ENCODE results near the gene FZD2.
"Not testable (repeated sequence)": the region's sequence is repeated elsewhere in the genome, so short reads cannot be mapped to it uniquely, and the experiment has no call there.

FZD2 gene

GRCh38 chr17:44568945-44569858, 11.9 kb downstream of the FZD2 start:
- in situ Hi-C loops (cut with MboI; ENCODE audit: low sequenced_read_pairs): no loop called here

- in situ Hi-C loops (cut with MboI; ENCODE audit: low sequenced_read_pairs): no loop called here
These were observed 15.5 kb downstream of the FZD2 start for GRCh38 chr17:44572801-44573200.

- in situ Hi-C loops (cut with MboI; ENCODE audit: low sequenced_read_pairs): no loop called here
These were observed 18.1 kb downstream of the FZD2 start for GRCh38 chr17:44575403-44575802.

- in situ Hi-C loops (cut with MboI; ENCODE audit: low sequenced_read_pairs): no loop called here
These were observed 21.7 kb downstream of the FZD2 start for GRCh38 chr17:44578947-44579346.

- in situ Hi-C loops (cut with MboI; ENCODE audit: low sequenced_read_pairs): no loop called here
These were observed 24.6 kb downstream of the FZD2 start for GRCh38 chr17:44581868-44582267.

GRCh38 chr17:44584443-44584842, 27.2 kb downstream of the FZD2 start:
- in situ Hi-C loops (cut with MboI; ENCODE audit: low sequenced_read_pairs): no loop called here

GRCh38 chr17:44585315-44585714, 28.0 kb downstream of the FZD2 start:
- in situ Hi-C loops (cut with MboI; ENCODE audit: low sequenced_read_pairs): no loop called here

GRCh38 chr17:44587339-44587738, 30.1 kb downstream of the FZD2 start:
- in situ Hi-C loops (cut with MboI; ENCODE audit: low sequenced_read_pairs): no loop called here

GRCh38 chr17:44589316-44590071, 32.2 kb downstream of the FZD2 start:
- in situ Hi-C loops (cut with MboI; ENCODE audit: low sequenced_read_pairs): no loop called here

GRCh38 chr17:44590072-44590462, 32.8 kb downstream of the FZD2 start:
- in situ Hi-C loops (cut with MboI; ENCODE audit: low sequenced_read_pairs): not testable (repeated sequence)

GRCh38 chr17:44590762-44591161, 33.5 kb downstream of the FZD2 start:
- in situ Hi-C loops (cut with MboI; ENCODE audit: low sequenced_read_pairs): not testable (repeated sequence)

- in situ Hi-C loops (cut with MboI; ENCODE audit: low sequenced_read_pairs): no loop called here
These were observed 33.9 kb downstream of the FZD2 start for GRCh38 chr17:44591206-44591605.

GRCh38 chr17:44593156-44593555, 35.9 kb downstream of the FZD2 start:
- in situ Hi-C loops (cut with MboI; ENCODE audit: low sequenced_read_pairs): no loop called here

GRCh38 chr17:44595216-44595775, 38.0 kb downstream of the FZD2 start:
- in situ Hi-C loops (cut with MboI; ENCODE audit: low sequenced_read_pairs): no loop called here

GRCh38 chr17:44598329-44598728, 41.0 kb downstream of the FZD2 start:
- in situ Hi-C loops (cut with MboI; ENCODE audit: low sequenced_read_pairs): no loop called here

GRCh38 chr17:44598932-44599297, 41.6 kb downstream of the FZD2 start:
- in situ Hi-C loops (cut with MboI; ENCODE audit: low sequenced_read_pairs): no loop called here

- in situ Hi-C loops (cut with MboI; ENCODE audit: low sequenced_read_pairs): no loop called here
These were observed 42.3 kb downstream of the FZD2 start for GRCh38 chr17:44599298-44600175.

- in situ Hi-C loops (cut with MboI; ENCODE audit: low sequenced_read_pairs): no loop called here
These were observed 44.3 kb downstream of the FZD2 start for GRCh38 chr17:44601539-44601938.

GRCh38 chr17:44601973-44602372, 44.7 kb downstream of the FZD2 start:
- in situ Hi-C loops (cut with MboI; ENCODE audit: low sequenced_read_pairs): no loop called here

- in situ Hi-C loops (cut with MboI; ENCODE audit: low sequenced_read_pairs): no loop called here
These were observed 45.1 kb downstream of the FZD2 start for GRCh38 chr17:44602390-44602789.

- in situ Hi-C loops (cut with MboI; ENCODE audit: low sequenced_read_pairs): no loop called here
These were observed 45.7 kb downstream of the FZD2 start for GRCh38 chr17:44602970-44603369.
